Right lobe of liver (tissue), 4 donors: ENCODE results near the gene COQ4.

ENCODE experiments used
- POLR2A ChIP-seq: fragments of 450-650 bp; IDR thresholded peaks from one replicate; pipeline ENCODE4 v1.6.1; 2017; ENCODE audit warnings: antibody characterized with exemption, mild to moderate bottlenecking
- TF ChIP-seq, protein P1 (sequence below), 4 donors: fragments of 200-600 bp in 3 of 4; fragments of 450-650 bp in 1 of 4; IDR thresholded peaks; one replicate each; pipeline versions ENCODE4 v1.5.1 to v1.8.0; 2016 to 2022; ENCODE audit warnings: antibody characterized with exemption in 4 of 4, mild to moderate bottlenecking in 2 of 4
- donor health status: DM: no; HTN: no; CAD: no.
- donor health status: DM: no; HTN: no; CAD: no.
- donor health status: DM: no; HTN: yes; CAD: no.

DNA sequence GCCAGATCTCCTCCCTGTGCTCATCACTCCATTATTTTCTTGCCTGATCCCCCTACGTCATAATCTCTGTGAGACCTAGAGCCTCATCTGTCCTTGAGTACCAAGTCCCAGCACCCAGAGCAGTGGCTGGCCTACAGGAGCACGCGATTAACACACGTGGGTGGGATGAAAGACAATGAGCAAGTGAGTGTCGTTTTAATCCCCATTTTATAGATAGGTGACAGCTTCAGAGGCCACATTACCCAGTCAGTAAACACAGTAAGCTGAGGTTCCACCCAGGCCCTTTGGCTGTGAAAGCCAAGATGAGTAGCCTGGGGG lies 17.7 kb upstream of the COQ4 start:
- TF ChIP-seq, protein P1, sequence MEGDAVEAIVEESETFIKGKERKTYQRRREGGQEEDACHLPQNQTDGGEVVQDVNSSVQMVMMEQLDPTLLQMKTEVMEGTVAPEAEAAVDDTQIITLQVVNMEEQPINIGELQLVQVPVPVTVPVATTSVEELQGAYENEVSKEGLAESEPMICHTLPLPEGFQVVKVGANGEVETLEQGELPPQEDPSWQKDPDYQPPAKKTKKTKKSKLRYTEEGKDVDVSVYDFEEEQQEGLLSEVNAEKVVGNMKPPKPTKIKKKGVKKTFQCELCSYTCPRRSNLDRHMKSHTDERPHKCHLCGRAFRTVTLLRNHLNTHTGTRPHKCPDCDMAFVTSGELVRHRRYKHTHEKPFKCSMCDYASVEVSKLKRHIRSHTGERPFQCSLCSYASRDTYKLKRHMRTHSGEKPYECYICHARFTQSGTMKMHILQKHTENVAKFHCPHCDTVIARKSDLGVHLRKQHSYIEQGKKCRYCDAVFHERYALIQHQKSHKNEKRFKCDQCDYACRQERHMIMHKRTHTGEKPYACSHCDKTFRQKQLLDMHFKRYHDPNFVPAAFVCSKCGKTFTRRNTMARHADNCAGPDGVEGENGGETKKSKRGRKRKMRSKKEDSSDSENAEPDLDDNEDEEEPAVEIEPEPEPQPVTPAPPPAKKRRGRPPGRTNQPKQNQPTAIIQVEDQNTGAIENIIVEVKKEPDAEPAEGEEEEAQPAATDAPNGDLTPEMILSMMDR (IDR thresholded peaks at IDR 0.05) = no peak
- TF ChIP-seq POLR2A = no peak
